GM13976 (cell line): Measurements from ENCODE around the gene NEIL3.

Experiments
- DNase-seq: peaks from one replicate; pipeline ENCODE4 v3.0.0; 2012; ENCODE audit warnings: low spot score
- CTCF ChIP-seq: IDR thresholded peaks from 2 replicates; pipeline ENCODE4 v1.5.1; 2012; ENCODE audit warnings: borderline replicate concordance, mild to moderate bottlenecking; ENCODE audit not compliant: insufficient read depth; ENCODE audit errors: extremely low read depth, missing control alignments, control extremely low read depth
- in situ Hi-C: fragments of 300-500 bp; cut with MboI; formaldehyde crosslinking; loops from one replicate; pipeline ENCODE4 v1.12.0; 2022; ENCODE audit warnings: low sequenced_read_pairs, mixed read lengths, inconsistent platforms; ENCODE audit not compliant: unreplicated experiment

The NEIL3 gene

DNA sequence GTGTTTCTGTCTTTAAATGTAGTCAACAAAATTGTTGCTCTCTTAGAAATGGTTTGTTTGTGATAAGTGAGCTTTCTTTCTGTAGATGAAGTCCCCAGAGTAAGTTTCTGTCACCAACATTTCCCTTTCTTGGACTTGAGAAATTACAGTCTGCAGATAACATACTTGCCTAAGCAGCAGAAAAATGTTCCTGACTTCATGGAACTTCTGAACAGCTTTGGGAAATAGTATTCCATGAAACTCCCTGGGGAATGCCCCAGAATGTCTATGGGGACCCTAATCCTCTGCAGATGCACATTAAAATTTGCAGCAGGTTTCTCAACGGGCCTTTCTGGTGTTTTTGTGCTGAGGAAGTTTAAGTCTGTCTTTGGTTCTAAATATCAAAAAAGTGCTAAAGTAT lies 38.6 kb upstream of the NEIL3 start:
- no peak for TF ChIP-seq CTCF
- DNase-seq: no peak
- in situ Hi-C loops: no loop called here

- in situ Hi-C loops: no loop called here
- no peak for DNase-seq
- no peak for TF ChIP-seq CTCF
Observed at GRCh38 chr4:177271915-177272766, 37.5 kb upstream of the NEIL3 start.

- in situ Hi-C loops: no loop called here
- no peak for TF ChIP-seq CTCF
- no peak for DNase-seq
Observed at GRCh38 chr4:177275999-177276398, 33.7 kb upstream of the NEIL3 start.

GRCh38 chr4:177281351-177281909 lies 28.2 kb upstream of the NEIL3 start:
- no peak for TF ChIP-seq CTCF
- no peak for DNase-seq
- in situ Hi-C loops: no loop called here

DNA sequence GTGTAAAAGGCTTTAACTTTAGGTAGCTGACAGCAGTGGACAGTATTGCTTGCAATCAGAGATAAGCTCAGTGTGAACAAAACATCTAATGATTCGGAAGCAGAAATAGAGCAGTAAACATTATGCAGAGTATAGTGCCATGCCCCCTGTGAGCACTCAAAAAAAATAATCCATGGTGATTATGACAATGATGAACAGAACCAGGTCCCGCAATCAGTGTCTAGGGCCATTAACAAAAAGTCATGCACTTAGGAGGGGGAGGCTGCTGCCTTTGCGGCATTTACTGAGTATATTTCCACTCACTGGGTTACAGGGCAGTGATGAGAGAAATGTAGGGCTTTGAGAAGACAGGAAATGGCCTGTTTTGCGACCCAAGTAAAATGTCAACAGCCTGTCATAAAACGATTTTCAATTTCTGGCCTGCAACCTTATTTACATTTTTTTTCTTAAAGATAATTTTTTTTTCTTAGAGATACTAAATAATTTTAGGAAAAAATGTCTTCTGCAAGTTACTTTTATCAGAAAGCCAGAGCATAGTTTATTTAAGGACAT lies 27.3 kb upstream of the NEIL3 start:
- in situ Hi-C loops: no loop called here
- TF ChIP-seq CTCF: no peak
- DNase-seq: no peak

GRCh38 chr4:177283167-177283566 lies 26.5 kb upstream of the NEIL3 start:
- no peak for DNase-seq
- TF ChIP-seq CTCF: no peak
- in situ Hi-C loops: no loop called here

DNA sequence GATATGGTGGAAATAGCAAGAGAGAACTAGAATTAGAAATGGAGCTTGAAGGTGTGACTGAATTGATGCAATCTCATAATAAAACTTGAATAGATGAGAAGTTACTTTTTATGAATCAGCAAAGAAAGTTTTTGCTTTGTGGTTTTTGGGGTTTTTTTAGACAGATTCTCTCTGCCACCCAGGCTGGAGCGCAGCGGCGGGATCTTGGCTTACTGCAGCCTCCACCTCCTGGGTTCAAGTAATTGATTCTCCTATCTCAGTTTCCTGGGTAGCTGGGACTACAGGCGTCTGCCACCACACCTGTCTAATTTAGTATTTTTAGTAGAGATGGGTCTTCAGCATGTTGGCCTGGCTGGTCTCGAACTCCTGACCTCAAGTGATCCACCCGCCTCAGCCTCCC lies 23.7 kb upstream of the NEIL3 start:
- no peak for TF ChIP-seq CTCF
- DNase-seq: no peak
- in situ Hi-C loops: no loop called here
